Hypothalamus (tissue), 51 donors: ENCODE measurements around the gene EML6.
A peak's percentile ranks its signal among the peaks of the same experiment; 100 is the strongest.
"Not testable (repeated sequence)": the region's sequence is repeated elsewhere in the genome, so short reads cannot be mapped to it uniquely, and the experiment has no call there.

Source experiments
- DNase-seq, 51 donors: peaks; one replicate each; lab custom pipeline; 2025; lab: John Stamatoyannopoulos, UW

Gene EML6

DNA sequence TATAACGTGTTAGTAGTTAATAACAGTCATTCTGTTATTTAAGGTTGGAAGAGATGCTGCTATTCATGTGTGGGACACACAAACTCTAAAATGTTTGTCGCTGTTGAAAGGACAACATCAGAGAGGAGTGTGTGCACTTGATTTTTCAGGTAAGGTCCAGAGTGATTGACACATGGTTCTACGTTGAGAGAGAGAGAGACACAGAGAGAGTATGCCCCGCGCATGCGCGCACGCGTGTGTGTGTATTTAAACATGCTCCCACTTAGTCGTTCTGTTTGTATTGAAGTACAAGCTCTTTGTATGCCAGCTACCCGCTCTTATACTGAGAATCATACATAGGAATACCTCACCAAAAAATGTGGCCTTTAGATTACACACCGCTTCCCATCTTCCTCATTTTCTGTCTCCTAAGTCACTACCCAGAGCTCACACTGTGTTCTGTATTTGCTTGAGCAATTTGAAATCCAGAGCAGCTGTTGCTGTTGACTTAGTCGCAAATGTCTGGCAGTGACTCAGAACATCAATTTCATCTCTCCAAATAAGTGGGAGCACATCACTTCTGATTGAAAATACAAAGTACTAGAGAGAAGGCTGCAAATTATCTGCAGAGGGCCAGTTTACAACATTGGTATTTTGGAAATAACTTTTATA lies 148.1 kb downstream of the EML6 start:
- DNase-seq = no peak

GRCh38 chr2:54872780-54873179 lies 149.3 kb downstream of the EML6 start:
- DNase-seq = no peak

DNA sequence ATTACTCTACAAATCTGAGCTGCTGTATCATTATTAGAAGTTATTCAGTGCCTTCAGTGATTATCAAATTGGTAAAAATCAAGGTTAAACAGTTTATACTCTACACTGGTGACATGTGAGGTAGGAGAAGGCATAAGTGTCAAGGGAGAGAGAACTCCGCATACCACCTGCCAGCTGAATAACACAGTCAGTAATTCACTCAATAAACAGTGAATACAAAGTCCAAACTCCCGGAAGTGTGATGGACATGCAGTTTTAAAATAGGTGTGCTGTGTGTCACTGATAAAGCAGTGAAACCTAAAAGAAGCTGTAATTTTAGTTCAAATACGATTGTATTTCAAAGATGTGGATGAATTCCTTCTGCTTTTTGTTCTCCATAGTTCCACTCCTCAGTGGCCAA lies 149.8 kb downstream of the EML6 start:
- DNase-seq = not testable (repeated sequence)

DNA sequence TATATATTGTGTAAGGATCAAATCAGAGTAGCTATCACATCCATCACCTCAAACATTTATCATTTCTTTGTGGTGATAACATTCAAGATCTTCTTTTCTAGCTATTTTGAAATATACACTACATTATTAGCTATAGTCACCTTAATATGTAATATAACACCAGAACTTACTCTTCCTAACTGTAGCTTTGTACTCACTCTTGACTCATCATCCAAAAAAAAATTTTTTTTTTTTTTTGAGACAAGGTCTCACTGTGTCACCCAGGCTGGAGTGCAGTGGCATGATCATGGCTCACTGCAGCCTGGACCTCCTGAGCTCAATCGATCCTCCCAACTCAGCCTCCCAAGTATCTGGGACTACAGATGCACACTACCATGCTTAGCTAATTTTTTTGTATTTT lies 153.3 kb downstream of the EML6 start:
- no peak for DNase-seq

GRCh38 chr2:54878182-54878581 lies 154.7 kb downstream of the EML6 start:
- peak in 7 of 51 donors; percentile 2 to 33 (median 23) for DNase-seq

- DNase-seq = no peak
Measured at GRCh38 chr2:54879032-54879431, 155.6 kb downstream of the EML6 start.

DNA sequence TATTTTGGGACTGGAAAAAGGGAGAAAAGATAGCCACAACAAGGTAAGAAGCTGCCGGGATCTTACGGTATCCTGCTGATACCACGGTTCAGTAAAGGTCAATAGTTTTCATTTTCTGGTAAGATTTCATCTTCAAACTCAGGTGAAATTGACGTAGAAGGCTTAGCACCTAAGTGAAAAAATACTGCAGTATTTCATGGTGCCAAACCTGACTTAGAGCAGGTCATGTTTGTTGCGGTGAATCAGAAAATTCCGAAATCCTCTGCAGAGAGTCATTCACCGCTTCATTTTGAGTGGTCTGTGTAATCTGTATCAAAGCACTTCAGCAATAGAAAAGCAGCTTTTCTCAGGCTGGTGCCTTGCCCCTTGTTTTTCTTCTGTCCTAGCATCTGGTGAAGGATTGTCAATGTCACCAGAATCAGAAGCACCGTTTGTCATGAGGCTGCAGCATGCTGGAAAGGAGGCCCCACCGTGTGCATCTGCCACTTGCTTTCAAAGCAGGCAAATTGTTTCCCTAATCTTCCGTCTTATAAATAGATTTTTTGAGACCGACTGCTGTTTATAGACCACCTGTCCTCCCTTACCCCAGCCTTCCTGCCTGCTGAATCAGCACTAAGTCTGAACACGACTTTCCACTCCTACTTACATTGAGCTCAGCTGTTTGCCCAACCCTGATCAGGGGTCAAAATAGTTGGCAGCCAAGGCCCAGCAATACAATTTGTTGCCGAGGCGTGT lies 156.3 kb downstream of the EML6 start:
- DNase-seq = peak in 1 of 51 donors; percentile 9

GRCh38 chr2:54880428-54880827 lies 157.0 kb downstream of the EML6 start:
- no peak for DNase-seq

- peak in 1 of 51 donors; percentile 51 for DNase-seq
Measured at GRCh38 chr2:54881759-54882158, 158.3 kb downstream of the EML6 start.

GRCh38 chr2:54885891-54886290 lies 162.4 kb downstream of the EML6 start:
- no peak for DNase-seq

DNA sequence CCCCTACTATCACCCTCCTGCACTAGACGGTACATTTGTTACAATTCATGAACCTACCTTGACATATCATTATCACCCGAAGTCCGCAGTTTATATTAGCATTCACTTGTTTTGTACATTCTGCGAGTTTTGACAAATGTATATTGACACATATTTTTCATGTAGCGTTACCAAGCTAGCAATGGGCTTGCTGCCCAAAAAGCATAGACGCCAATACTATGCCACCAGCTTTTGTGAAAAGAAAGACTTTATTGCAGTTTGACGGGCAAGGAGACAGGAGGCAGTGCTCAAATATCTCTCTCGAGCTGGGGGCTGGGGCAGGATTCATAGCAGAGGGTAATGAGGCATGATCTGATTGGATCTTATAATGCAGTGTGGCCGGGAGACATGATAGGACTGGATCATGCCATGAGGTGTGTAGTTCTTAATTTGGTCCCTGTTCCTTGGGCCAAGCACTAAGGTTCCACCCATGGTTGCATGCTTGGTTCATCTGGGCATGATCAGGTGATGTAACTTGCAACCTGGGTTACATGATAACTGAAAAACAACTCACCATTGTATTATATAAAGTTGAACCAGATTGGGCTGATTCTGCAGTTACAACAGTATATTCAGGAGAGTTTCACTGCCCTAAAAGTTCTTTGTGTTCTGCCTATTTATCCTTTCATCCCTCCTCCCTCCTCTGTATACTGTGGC lies 164.5 kb downstream of the EML6 start:
- no peak for DNase-seq

GRCh38 chr2:54889053-54889452 lies 165.6 kb downstream of the EML6 start:
- no peak for DNase-seq

GRCh38 chr2:54891909-54892308 lies 168.4 kb downstream of the EML6 start:
- DNase-seq = no peak

- DNase-seq = peak in 1 of 51 donors; percentile 16
Measured at GRCh38 chr2:54894467-54894866, 171.0 kb downstream of the EML6 start.

- DNase-seq = no peak
Measured at GRCh38 chr2:54895730-54896129, 172.3 kb downstream of the EML6 start.

GRCh38 chr2:54897420-54898310 lies 174.2 kb downstream of the EML6 start:
- no peak for DNase-seq

- DNase-seq = no peak
Measured at GRCh38 chr2:54898456-54899226, 175.2 kb downstream of the EML6 start.

DNA sequence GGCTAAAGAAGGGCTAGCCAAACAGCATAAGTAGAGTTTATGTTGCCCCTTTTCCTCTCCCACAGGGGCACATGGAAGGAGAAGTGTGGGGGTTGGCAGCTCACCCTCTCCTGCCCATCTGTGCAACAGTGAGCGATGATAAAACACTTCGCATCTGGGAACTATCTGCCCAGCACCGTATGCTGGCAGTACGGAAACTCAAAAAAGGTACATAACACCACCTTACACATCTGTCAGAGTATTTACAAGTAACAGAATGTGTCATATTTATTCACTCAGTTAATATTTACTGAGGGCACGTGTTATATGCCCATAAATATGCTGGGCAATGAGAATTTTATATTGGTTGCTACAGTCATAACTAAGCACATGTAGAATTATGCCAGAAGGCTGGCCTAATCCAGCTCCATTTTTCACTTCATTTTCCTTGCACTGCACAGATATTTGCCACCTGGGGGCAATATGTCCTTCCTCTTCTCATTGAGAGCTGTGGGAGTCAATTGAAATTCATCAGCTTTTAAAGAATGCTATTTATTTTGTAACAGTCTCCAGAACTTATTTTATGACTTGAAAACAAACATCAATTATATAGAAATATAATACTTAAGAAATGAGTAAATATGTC lies 176.2 kb downstream of the EML6 start:
- DNase-seq = peak in 12 of 51 donors; percentile 7 to 52 (median 19)

GRCh38 chr2:54901224-54901986 lies 177.9 kb downstream of the EML6 start:
- DNase-seq = no peak
